Stimulated activated CD8-positive, alpha-beta memory T cell treated with anti-CD3 and anti-CD28 coated beads, Interleukin-15, amount 100 ng/mL, for 1 hour (primary cell): ENCODE measurements around the gene PRR23A.

Experiments
- DNase-seq: peaks from one replicate; pipeline ENCODE4 v3.0.0-alpha.2; 2020; ENCODE audit warnings: low read depth

Gene PRR23A

DNA sequence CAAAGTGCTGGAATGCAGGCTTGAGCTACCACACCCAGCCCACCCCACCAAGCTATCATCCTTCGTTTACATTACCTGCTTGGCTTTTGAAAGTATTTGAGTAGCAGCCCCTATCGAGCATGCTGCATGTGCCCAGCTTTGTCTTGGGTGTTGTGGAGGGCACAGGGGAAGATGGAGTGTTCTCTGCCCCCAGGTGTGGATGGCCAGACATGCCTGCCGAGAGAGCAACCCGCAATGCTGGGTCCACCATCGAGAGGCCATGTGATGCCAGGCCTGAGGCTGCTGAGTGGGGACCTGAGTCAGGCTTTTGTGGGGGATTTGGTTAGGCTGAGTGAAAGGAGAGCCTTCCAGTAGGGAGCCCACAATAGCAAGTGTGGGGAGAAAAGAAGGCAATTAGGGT is 33.1 kb downstream of the PRR23A start:
- DNase-seq, result no peak

DNA sequence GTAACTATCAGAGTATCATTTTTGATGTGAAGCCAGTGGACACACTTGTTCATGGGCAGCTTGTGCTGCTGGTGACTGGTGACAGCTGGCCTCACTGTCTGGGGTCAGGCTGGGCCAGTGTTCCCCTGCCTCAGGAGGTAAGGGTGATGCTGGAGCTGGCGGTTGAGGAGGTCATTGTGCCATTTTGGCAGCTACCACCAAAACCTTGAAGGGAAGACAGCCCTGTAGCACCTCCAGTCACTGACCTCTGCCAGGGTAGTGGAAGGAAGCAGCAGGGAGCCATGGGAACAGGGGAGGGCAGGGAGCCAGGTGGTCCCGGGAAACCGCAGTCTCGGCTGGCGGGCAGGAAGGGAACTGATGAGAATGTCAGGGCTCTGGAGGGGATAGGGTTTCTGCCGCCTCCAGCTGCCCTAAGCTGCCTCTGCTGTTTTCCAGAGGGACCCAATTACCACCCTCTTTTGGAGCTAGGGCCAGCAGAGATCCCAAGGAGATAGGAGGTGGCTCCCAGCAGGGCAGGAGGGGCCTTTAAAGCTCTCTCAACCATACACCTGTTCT is 34.2 kb downstream of the PRR23A start:
- DNase-seq, result no peak

DNA sequence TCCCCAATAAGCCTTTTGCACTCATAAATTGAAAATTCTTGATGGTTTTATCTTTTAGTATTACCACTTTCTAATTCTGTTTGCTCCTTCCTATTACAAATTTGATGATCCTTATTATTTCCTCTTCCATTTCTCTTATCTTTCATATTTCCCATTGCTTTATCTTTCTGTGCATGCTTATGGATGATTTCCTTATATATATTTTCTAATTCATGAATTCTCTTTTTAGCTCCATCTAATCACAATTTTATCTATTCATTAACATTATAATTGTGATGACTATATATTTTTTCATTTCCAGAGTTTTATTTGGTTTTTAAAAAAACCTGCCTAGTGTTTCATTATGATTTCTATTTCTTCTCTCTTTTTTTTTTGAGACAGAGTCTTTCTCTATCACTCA is 41.1 kb downstream of the PRR23A start:
- DNase-seq, result no peak

DNA sequence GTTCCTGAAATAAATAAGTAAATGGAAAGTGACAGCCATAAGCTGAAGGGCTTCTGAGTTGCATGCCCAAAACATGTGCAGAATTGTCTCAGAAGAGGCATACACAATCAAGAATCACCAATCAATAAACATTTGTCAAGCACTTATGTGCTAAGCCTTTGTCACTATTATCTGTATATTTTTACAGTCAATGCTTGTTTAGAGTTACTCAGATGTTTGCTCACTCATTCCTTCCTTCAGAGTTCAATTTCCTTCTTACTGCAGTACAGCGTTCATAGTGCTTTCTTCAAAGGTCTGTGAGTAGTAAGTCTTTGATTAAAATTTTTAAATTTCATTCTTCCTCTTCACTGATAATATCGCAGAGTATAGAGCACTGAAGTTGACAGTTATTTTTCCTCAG is 41.8 kb downstream of the PRR23A start:
- no peak for DNase-seq

DNA sequence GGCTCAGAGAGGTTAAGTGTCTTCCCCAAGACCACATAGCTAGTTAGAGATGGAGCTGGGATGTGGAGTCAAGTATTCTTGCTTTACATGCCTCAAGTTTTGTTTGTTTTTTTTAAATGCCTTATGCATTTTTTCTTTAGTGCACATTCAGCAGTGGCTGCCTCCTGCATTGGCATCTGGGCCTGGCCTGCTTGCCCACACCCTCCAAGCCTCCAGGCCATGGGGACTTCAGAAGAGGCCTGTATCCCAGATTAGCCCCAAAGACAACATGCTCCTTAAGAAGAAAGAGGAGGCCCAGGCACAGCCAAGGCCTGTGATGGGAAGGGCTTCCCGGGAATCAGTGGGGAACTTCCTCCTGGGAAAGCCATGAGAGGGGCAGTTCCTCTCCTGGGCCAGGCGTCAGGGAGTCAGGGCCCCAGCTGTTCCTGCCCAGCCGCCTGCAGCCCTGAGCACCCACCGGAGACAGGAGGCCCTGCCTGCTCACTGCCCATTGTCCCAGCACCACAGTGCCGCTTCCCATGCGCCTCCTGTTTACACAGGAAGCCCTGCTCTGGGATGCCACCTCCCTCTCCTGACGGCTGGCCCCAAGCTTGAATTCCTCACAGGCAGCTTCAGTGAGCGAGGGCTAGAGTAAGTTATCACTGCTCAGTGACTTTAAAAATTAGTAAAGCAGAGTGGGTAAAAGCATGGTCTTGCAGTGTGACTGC is 43.1 kb downstream of the PRR23A start:
- DNase-seq, result no peak

DNA sequence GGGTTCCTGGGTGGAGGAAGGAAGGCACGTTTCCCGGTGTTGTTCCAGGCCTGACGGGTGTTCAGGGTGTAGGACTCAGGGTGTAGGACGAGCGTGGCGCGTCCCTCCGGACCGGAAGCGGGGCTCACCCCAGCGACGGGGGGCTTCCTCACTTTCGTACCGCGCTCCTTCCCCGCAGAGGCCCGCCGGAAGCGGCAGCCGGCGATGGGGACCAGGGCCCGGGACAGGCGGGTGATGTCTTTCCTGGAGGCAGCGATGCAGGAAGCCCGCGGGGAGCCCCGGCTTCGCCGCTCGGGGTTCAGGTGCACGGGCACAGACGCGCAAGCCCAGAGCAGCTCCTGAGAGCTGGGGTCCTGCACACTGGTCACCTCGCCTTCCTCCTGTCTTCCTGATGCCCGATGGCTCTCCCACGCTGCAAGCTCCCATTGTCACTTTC is 45.6 kb downstream of the PRR23A start:
- no peak for DNase-seq
